ENCODE data around the gene CCDC127. TPM values are rescaled to one million over a fixed set of nuclear protein-coding genes. Genes with fewer than 3 reads are reported as not detected.
"Not testable (repeated sequence)": the region's sequence is repeated elsewhere in the genome, so short reads cannot be mapped to it uniquely, and the experiment has no call there.

Gene CCDC127
- total and polyA plus RNA-seq, 7 donors: 4.1 to 11.2 (median 7.0) TPM

DNA sequence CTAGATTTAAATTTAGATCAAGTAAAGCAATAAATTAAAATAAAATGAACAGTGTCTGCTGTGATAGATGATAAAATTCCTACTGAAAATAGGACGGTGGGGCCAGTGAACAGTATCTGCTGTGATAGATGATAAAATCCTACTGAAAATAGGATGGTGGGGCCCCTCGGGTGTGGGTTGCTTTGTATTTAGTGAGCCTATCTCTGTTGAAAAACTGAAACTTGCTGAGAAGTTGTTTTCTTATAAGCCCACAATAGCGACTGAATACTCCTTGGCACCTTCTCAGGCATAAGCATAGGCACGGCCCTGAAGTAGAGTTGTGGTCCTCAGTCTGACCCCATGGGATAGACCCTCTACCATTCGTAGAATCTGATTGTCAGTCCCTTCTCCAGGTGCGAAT is 5.8 kb upstream of the CCDC127 start:
- no peak overlapping the region for H3K27ac ChIP-seq
- no peaks in the 10 kb centered on the region for H3K27me3 ChIP-seq (ENCODE audit: insufficient read depth in 3 of 3, low read length in 2 of 3)
- no peak for ATAC-seq
- peaks cover 36% of the 10 kb centered on the region for H3K4me1 ChIP-seq
- H3K36me3 ChIP-seq (ENCODE audit: insufficient read depth in 1 of 2, low read depth in 1 of 2): peaks cover 4 to 54% of the 10 kb centered on the region in 2 donors
- TF ChIP-seq, protein P1, sequence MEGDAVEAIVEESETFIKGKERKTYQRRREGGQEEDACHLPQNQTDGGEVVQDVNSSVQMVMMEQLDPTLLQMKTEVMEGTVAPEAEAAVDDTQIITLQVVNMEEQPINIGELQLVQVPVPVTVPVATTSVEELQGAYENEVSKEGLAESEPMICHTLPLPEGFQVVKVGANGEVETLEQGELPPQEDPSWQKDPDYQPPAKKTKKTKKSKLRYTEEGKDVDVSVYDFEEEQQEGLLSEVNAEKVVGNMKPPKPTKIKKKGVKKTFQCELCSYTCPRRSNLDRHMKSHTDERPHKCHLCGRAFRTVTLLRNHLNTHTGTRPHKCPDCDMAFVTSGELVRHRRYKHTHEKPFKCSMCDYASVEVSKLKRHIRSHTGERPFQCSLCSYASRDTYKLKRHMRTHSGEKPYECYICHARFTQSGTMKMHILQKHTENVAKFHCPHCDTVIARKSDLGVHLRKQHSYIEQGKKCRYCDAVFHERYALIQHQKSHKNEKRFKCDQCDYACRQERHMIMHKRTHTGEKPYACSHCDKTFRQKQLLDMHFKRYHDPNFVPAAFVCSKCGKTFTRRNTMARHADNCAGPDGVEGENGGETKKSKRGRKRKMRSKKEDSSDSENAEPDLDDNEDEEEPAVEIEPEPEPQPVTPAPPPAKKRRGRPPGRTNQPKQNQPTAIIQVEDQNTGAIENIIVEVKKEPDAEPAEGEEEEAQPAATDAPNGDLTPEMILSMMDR (IDR thresholded peaks at IDR 0.05): no peak
- no peaks in the 10 kb centered on the region for H3K9me3 ChIP-seq
- H3K4me3 ChIP-seq: no peak overlapping the region
- 65 to 78% (median 73%) methylated on average over 6 of the region's 6 CpGs for WGBS, 3 donors
- DNase-seq: no peak
- intact Hi-C loops (cut with DNase I): loop anchor here in 1 of 2 donors (5.0 kb wide), 1 partner anchor 36 kb away; no protein-coding TSS in a partner anchor

DNA sequence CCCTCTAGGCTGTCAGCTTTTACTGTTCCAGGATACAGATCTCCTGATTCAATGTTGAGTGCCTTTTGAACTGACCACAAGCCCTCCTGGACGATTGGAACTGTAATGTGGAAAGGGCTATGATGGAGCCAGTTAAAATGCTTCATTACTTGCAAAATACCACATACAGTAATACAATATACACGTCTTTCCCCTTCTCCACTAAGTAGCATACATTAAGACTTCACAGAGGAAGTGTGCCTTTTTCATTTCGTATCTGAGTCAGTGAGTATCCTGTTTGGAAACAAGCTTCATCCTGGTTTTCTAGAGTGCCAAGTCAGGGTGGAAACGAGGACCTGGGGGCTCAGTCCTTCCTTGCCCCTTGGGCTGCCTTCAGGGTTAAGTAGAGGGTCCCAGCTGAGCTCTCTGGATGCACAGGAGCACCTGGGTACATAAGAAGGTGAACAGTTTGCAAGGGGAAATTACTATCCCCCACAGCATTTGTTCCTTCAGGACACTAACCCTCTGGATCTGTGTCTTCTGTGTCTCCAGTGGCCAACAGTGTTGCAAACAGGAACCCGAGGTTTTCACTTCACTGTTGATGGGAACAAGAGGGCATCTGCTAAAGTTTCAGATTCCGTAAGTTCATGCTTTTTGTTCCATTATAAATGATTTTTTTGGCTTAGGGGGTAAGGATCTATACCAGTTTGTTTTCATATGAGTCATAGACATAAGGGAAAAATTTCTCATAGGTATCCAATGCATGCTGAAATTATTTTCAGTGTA is 5.2 kb upstream of the CCDC127 start:
- H3K9me3 ChIP-seq; H3K27me3 ChIP-seq (ENCODE audit: insufficient read depth in 3 of 3, low read length in 2 of 3); H3K27ac ChIP-seq; DNase-seq; ATAC-seq; H3K4me3 ChIP-seq: not testable (repeated sequence)
- intact Hi-C loops (cut with DNase I): loop anchor here in 1 of 2 donors (5.0 kb wide), 1 partner anchor 36 kb away; no protein-coding TSS in a partner anchor
- Histone ChIP-seq H3K36me3 (ENCODE audit: insufficient read depth in 1 of 2, low read depth in 1 of 2) (peaks cover under 1 to 47% of the 10 kb centered on the region in 2 donors), H3K4me1 (peaks cover 36% of the 10 kb centered on the region)
- WGBS, 3 donors: 44 to 52% (median 46%) methylated on average over 6 of the region's 6 CpGs

DNA sequence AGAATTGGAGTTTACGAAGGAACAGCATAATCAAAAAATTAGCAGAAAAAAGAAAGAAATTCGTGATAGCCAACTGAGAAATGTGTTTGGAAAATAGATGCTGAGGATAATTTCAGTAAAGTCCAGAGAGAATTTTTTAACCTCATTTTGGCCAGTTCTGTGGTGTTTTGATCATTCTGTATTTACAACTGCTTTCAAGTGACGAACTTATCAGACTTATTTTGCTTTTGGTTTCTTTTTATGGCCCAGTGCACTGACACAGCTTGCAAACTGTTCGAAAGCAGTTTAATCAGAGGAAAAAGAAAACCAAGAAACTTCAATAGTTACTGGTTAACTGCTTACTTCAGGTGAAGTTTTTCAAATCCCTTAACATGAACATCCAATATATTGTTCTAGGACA is 2.0 kb upstream of the CCDC127 start:
- WGBS, 3 donors: 31 to 58% (median 50%) methylated on average over 4 of the region's 4 CpGs
- intact Hi-C loops (cut with DNase I): loop anchor here in 1 of 2 donors (5.0 kb wide), 1 partner anchor 33 kb away; no protein-coding TSS in a partner anchor

DNA sequence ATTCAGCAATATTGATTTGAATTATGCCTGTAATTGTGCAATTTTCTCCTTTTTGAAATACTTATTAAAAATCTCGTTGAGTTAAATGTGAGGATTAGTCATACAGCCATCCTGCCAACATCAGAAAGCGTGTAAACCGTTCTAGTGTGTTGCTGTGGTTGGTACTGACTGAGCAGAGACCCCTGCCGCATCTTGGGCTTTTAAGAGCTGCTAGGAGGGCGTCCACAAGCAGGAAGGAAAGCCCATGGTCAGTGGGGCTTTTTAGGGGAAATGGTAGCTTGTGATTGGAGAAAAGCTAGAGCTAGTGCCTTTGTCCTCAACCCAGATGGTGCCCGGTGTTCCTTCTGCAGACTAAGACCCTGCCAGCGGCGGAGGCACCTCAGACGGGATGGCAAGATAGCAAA is 1.5 kb upstream of the CCDC127 start:
- TF ChIP-seq, protein P1 (IDR thresholded peaks at IDR 0.05): no peak
- Histone ChIP-seq H3K27ac (peak overlapping the region; percentile 94), H3K4me3 (peak overlapping the region; percentile 78), H3K36me3 (ENCODE audit: insufficient read depth in 1 of 2, low read depth in 1 of 2) (peaks cover 0 to 18% of the 10 kb centered on the region in 2 donors), H3K27me3 (ENCODE audit: insufficient read depth in 3 of 3, low read length in 2 of 3) (no peaks in the 10 kb centered on the region), H3K4me1 (peaks cover 44% of the 10 kb centered on the region), H3K9me3 (no peaks in the 10 kb centered on the region)
- intact Hi-C loops (cut with DNase I): no loop called here
- 13 to 25% (median 14%) methylated on average over 9 of the region's 9 CpGs for WGBS, 3 donors
- DNase-seq (no peak), ATAC-seq (peak in 1 of 4 donors; percentile 30)

More for the DNA sequence above, 2.0 kb upstream of the CCDC127 start:
- Histone ChIP-seq H3K4me3 (peak overlapping the region; percentile 78), H3K27me3 (ENCODE audit: insufficient read depth in 3 of 3, low read length in 2 of 3) (no peaks in the 10 kb centered on the region), H3K9me3 (no peaks in the 10 kb centered on the region), H3K4me1 (peaks cover 42% of the 10 kb centered on the region), H3K27ac (peak overlapping the region; percentile 94), H3K36me3 (ENCODE audit: insufficient read depth in 1 of 2, low read depth in 1 of 2) (peaks cover 0 to 18% of the 10 kb centered on the region in 2 donors)
- ATAC-seq (no peak), DNase-seq (no peak)
- TF ChIP-seq, protein P1 (IDR thresholded peaks at IDR 0.05): no peak

DNA sequence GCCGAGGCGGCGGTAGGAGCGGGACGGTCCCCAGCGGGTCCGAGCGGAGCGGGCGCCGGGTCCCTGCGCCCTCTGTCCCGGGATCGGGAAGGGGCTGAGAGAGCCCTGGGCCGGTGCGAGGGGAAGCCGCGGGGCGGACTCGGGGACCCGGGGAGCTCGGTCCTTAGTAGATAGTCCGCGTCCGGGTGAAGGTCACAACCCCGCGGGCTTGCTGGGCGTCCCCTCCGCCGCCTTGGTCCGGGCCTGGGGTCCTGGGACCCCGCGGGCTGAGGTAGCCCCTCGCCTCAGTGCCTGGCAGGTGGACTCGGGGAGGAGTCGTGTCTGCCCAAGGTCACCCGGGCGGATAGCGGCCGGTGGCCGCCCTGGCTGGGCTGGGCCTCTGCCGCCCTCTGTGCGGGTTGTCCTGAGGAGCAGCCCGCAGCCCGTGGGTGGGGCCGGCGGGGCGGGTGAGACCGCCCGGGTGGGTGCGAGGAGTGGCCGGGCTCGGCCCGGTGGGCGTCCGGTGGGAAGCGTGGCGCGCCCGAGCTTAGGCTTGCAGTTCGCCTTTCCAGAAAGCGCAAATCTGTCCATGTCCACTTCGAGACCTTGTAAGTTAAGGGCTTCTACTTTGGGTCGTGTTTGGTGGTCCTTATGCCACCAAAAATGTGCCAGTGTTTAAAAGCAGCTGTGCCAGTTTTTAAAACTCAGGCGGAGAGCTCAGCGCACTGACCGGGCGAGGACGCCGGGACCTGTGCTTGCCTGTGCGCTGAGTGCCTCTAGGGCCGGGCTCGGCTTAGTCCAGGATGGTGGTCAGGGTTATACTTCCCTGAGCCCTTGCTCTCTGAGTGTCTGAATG is 721 bp upstream of the CCDC127 start:
- TF ChIP-seq, protein P1 (IDR thresholded peaks at IDR 0.05): no peak
- 0 to 1% (median 0%) methylated on average over 56 to 73 of the region's 73 CpGs for WGBS, 3 donors

DNA sequence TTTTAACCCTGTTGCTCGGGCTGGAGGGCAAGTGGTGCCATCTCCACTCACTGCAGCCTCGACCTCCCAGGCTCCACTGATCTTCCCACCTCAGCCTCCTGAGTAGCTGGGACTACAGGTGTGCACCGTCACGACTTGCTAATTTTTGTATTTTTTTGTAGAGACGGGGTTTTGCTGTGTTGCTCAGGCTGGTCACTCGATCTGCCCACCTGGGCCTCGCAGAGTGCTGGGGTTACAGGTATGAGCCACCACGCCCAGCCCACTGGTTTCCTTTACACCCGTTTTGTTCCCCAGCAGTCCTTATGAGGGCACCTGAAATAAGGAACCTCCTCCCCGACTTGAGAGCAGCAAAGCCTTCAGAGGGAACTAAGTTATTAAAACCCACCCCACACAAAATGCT is 1.9 kb downstream of the CCDC127 start:
- H3K9me3 ChIP-seq; DNase-seq; H3K27me3 ChIP-seq (ENCODE audit: insufficient read depth in 3 of 3, low read length in 2 of 3); intact Hi-C loops (cut with DNase I); H3K27ac ChIP-seq; ATAC-seq; H3K4me3 ChIP-seq: not testable (repeated sequence)
- WGBS, 3 donors: 91 to 92% (median 91%) methylated on average over 9 of the region's 10 CpGs
- H3K4me1 ChIP-seq: peaks cover 27% of the 10 kb centered on the region
- peaks cover 0 to 18% of the 10 kb centered on the region in 2 donors for H3K36me3 ChIP-seq (ENCODE audit: insufficient read depth in 1 of 2, low read depth in 1 of 2)

More for the DNA sequence above, 721 bp upstream of the CCDC127 start:
- intact Hi-C loops (cut with DNase I): no loop called here
- Histone ChIP-seq H3K36me3 (ENCODE audit: insufficient read depth in 1 of 2, low read depth in 1 of 2) (peaks cover 0 to 17% of the 10 kb centered on the region in 2 donors), H3K9me3 (no peaks in the 10 kb centered on the region), H3K27ac (peak overlapping the region; percentile 94), H3K4me1 (peaks cover 44% of the 10 kb centered on the region), H3K27me3 (ENCODE audit: insufficient read depth in 3 of 3, low read length in 2 of 3) (no peaks in the 10 kb centered on the region), H3K4me3 (peak overlapping the region; percentile 78)
- ATAC-seq (peak; percentile 67 to 75 (median 74)), DNase-seq (peak; percentile 47 to 76)

DNA sequence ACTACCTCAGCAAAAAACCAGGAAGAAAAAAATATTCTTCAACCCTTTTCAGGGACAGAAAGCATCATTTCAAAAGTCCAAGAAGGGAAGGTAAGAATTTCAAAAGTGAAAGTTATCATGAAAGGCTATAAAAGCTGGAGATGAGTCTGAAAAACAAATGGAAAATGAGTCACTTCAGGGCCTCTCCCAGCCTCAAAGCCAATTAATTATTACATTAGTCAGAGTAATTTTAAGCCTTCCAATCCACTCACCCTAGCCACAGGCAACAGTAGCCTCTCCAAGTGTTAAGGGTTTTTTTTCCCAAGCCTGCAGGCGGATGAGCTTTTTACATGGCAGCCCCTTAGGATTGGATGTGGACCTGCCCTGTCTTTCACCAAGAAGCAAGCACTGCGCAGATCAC is 2.7 kb downstream of the CCDC127 start:
- Histone ChIP-seq H3K36me3 (ENCODE audit: insufficient read depth in 1 of 2, low read depth in 1 of 2) (peaks cover 0 to 18% of the 10 kb centered on the region in 2 donors), H3K27ac (peak overlapping the region; percentile 41), H3K4me1 (peaks cover 18% of the 10 kb centered on the region)
- 73 to 100% (median 91%) methylated on average over 1 to 2 of the region's 2 CpGs for WGBS, 3 donors
- H3K4me3 ChIP-seq; DNase-seq; H3K9me3 ChIP-seq; intact Hi-C loops (cut with DNase I); H3K27me3 ChIP-seq (ENCODE audit: insufficient read depth in 3 of 3, low read length in 2 of 3); ATAC-seq: not testable (repeated sequence)
